ENCODE measurements around the gene GCNA.

GRCh38 chrX:71637848-71638247 lies 59.6 kb downstream of the GCNA start:
- TF ChIP-seq CTCF (IDR thresholded peaks at IDR 0.05; ENCODE audit: low read depth, low read length) (no peak), MYC (IDR thresholded peaks at IDR 0.05; ENCODE audit: low read depth, low read length) (no peak), POLR2A (IDR thresholded peaks at IDR 0.05; ENCODE audit: extremely low read depth, insufficient read length) (no peak), MAX (IDR thresholded peaks at IDR 0.05; ENCODE audit: low read depth, low read length) (no peak)
